GM19328 (cell line): ENCODE data around the gene NEGR1.

ENCODE experiments used
- ATAC-seq: cut with Tn5 transposase; IDR thresholded peaks from one replicate; pipeline ENCODE4 v1.9.1; 2021; ENCODE audit warnings: mild to moderate bottlenecking, moderate library complexity; ENCODE audit not compliant: unreplicated experiment

Gene NEGR1

DNA sequence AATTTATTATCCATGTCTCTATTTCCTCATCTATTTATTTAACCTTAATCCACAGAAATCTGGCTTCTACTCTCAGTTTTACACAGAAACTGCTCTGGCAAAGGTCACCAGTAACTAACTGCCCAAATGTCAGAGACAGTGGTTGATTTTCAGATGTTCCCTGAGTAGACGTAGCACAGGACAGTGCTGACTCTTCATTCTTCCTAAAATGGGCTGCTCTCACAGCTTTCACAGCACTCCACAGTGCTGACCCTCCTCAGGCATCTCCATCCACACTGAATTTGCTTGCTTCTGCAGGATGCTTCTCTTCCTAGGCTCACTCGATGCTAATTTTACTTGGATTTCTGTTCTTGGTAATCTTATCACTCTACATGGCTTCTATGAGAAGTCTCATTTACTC lies 693.3 kb downstream of the NEGR1 start:
- no peak for ATAC-seq

GRCh38 chr1:71587961-71588360 lies 694.4 kb downstream of the NEGR1 start:
- ATAC-seq, result no peak

GRCh38 chr1:71586030-71586429 lies 696.3 kb downstream of the NEGR1 start:
- no peak for ATAC-seq

GRCh38 chr1:71583756-71584155 lies 698.6 kb downstream of the NEGR1 start:
- no peak for ATAC-seq

GRCh38 chr1:71582673-71583072 lies 699.7 kb downstream of the NEGR1 start:
- ATAC-seq, result no peak

DNA sequence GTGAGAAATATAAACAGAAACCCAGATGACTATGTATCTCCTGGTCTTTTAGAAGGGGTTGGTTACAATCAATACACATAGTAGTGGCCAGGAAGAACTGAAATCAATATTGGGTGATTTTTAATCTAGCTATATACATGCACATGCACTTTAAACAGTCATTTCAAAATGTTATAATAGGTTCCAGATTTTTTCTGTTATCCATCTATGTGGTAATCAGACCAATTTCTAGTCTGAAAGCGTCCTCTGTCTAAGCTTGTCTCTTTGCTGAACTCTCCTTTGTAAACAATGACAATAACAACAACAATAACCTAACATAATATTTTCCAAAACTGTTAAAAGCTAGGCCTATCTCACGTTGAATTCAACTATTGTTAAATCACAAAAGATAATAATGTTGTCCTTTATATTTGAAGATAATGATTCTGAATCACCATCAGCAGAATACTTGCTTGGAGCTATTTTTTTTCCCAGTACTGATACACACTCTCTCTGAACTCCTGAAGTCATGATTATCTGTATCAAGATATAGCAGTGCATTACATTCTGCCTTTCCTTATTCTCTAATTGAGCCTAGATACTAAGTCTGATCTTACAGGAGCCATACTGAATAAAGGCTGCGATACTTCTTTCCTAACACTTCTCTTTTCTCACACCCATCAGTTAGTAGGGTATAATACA lies 704.7 kb downstream of the NEGR1 start:
- ATAC-seq, result no peak

GRCh38 chr1:71572038-71572437 lies 710.3 kb downstream of the NEGR1 start:
- ATAC-seq, result no peak

DNA sequence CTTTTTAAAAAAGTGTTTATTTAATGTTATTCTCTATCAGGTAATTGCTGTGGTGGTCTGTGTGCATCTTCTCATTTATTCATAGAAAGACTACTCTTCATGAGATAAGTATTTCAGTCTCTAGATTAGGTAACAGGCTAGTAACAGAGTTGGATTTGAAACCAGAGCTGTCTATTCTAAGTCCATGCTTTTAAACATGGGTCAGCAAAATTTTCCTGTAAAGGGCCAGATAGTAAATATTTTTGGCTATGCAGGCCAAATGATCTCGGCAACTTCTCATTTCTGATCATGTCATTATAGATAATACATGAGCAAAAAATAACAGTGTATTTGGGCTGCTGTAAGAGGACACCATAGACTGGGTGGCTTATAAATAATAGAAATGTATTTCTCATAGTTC lies 715.9 kb downstream of the NEGR1 start:
- ATAC-seq, result no peak

DNA sequence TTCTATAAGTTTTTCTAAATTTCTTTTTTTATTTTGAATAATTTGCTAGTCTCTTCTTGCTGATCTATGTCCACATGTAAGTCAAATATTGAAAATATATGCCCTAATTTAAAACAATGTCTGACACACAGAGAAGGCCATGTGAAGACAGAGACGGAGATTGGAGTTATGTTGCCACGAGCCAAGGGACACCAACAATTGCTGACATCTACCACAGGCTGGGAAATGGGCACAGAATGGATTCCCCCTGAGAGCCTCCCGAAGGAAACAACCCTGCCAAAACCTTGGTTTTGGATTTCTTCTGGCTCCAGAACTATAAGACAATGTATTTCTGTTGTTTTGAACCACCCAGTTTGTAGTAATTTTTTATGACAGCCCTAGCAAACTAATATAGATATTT lies 716.5 kb downstream of the NEGR1 start:
- no peak for ATAC-seq

DNA sequence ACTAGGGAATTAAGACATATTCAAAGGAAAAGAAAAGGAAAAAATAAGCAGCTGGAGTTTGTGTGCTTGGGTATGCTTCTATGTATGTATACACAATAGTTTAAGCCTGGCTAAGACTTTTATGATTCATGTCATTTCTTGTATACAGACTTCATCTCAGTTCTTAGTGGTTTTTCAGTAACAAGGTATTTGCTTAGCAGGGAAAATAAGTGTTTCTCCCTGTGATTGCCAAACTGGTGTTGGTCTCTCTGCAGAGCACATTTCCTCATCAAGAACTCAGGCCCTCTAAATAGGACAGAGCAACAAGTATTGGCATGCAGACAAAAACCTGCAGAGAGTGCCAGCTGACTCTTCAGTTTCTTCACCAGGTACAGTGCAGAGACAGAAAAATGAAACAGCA lies 717.1 kb downstream of the NEGR1 start:
- ATAC-seq, result no peak

GRCh38 chr1:71562298-71562697 lies 720.0 kb downstream of the NEGR1 start:
- no peak for ATAC-seq

- no peak for ATAC-seq
Measured at GRCh38 chr1:71561729-71562128, 720.6 kb downstream of the NEGR1 start.

DNA sequence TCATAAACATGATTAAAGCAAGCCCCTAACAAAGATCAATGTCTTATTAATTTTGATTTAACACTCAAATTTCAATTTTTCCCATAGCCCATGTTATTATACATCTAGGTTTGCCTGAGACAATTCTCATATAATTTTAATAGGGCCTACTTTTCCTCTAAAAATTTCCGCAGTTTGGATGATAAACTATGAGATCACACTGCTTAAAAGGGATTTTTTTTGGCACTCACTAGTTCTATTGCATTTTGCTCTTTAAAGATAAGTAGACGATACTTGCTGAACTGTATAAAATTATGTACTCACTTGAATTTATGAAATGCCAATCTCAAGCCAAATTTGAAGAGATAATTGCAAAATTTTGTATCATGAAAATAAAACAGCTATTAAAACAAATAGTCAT lies 721.1 kb downstream of the NEGR1 start:
- no peak for ATAC-seq

GRCh38 chr1:71559880-71560279 lies 722.5 kb downstream of the NEGR1 start:
- ATAC-seq, result no peak

- no peak for ATAC-seq
Measured at GRCh38 chr1:71557138-71557537, 725.2 kb downstream of the NEGR1 start.

DNA sequence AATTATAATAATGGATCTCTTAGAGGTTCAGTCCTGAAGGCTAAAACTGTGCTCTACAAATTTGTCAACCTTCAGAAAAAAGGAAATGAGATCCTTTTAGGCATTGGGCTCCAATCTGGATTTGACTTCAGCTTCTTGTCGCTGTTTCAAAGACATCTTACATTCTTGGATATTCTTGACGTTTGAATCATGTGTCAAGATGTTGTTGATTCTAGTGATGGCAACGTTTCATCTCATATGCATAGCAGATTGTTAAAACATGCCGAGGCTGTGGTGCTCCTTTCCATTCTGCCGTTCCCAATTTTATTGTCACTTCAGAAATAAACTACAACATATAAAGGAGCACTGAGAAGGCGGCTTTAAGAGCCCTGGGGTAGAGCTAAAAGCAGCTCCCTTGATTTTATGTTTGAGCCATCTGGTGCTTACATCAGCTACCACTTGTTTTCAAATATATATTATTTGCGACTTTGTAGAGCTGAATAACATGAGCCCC lies 733.9 kb downstream of the NEGR1 start:
- no peak for ATAC-seq

DNA sequence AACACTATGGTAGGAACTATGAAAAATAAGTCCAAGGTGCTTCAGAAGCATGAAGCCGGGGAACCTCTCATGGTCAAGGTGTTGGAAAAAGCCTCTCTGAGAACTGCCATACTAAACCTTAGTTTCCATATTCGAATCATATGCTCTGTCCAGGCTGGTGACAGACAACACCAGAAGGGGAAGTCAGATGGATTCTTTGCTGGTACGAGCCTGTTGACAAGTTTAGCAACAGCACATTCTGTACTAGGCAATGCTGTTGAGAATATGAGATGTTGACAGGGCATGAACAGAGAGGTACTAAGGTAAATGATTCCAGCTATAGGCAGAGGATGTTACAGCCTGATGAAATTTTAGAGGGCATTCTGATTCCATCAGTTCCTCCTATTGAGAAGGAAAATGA lies 740.2 kb downstream of the NEGR1 start:
- no peak for ATAC-seq

DNA sequence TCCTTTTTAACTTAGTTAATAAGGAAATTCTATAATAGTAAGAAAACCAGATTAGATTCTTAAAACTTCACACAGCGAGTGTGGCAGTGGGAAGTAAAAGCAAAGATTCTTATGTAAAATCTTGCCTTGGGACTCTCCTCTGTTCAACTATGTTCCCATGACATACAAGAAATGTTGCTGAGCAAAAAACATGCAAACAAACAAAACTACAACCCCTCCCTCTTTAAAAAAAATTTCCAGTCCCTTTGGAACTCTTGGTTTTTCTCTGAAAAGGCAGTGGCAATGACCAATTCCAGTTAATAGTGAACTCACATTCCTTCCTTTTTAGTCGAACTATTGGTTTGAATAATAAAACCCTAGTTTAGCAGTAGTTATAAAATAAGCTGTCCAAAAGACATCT lies 748.4 kb downstream of the NEGR1 start:
- ATAC-seq, result no peak

- ATAC-seq, result no peak
Measured at GRCh38 chr1:71532343-71532742, 750.0 kb downstream of the NEGR1 start.

DNA sequence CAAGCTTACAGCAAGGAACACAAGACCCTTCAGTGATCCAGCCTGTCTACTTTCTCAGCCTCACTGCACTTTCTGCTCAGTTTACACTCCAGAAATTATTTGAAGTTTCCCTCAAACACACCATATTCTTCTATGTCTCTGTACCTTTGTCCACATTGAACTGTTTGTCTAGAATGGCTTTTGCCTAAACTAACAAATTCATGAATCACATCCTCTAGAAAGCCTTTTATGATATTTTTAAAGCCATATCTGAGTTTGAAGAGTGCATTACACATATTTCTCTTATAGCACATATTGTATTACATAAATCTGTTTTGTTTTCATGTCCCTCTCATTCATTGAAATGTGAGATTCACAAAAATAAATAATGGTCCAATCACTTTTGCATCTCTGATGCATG lies 755.5 kb downstream of the NEGR1 start:
- no peak for ATAC-seq

DNA sequence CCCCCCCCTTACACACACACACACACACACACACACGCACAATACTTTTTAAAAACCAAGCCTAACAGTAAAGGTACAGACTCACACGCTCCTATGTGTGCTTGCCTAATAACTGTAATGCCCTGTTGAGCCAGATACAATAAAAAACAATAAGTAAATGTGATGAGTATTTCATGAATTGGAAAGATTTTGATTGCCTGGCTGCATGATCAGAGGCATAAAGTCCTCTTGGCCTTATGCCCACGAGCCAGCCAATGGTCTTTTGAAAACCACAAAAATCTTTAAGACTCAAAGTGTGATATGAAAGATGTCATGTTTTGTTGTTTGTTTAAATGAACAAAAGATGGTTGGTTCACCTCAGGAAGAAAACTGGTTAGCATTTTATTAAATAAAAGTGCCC lies 759.6 kb downstream of the NEGR1 start:
- no peak for ATAC-seq

- ATAC-seq, result no peak
Measured at GRCh38 chr1:71521655-71522264, 760.6 kb downstream of the NEGR1 start.

- ATAC-seq, result no peak
Measured at GRCh38 chr1:71511505-71511904, 770.8 kb downstream of the NEGR1 start.
